GM21576 (cell line): Measurements from ENCODE around the gene TGFB1I1.
"Not testable (repeated sequence)": the region's sequence is repeated elsewhere in the genome, so short reads cannot be mapped to it uniquely, and the experiment has no call there.

Experiments
- ATAC-seq: cut with Tn5 transposase; IDR thresholded peaks from one replicate; pipeline ENCODE4 v1.9.1; 2021; ENCODE audit warnings: mild to moderate bottlenecking, moderate library complexity; ENCODE audit not compliant: unreplicated experiment

TGFB1I1 gene

GRCh38 chr16:31471875-31472708 is at the start of gene TGFB1I1:
TSS of gene TGFB1I1 (plus strand) at chr16:31472152. CDS start at chr16:31472189, 37 bp downstream.
- no peak for ATAC-seq

- ATAC-seq: no peak
These were observed 48.7 kb upstream of the TGFB1I1 start for GRCh38 chr16:31423241-31423640.

- no peak for ATAC-seq
These were observed 48.2 kb upstream of the TGFB1I1 start for GRCh38 chr16:31423801-31424200.

- no peak for ATAC-seq
These were observed 44.3 kb upstream of the TGFB1I1 start for GRCh38 chr16:31427441-31428278.

GRCh38 chr16:31428279-31428597 is 43.7 kb upstream of the TGFB1I1 start, which contains the start of gene COX6A2:
TSS of gene COX6A2 (minus strand) at chr16:31428360. CDS start at chr16:31428325, 35 bp downstream.
- no peak for ATAC-seq

GRCh38 chr16:31428638-31429247 is 43.2 kb upstream of the TGFB1I1 start:
- ATAC-seq: no peak

- ATAC-seq: no peak
These were observed 42.6 kb upstream of the TGFB1I1 start for GRCh38 chr16:31429314-31429713.

GRCh38 chr16:31429796-31430195 is 42.2 kb upstream of the TGFB1I1 start:
- ATAC-seq: no peak

GRCh38 chr16:31430380-31431052 is 41.4 kb upstream of the TGFB1I1 start:
- ATAC-seq: no peak

- ATAC-seq: no peak
These were observed 36.4 kb upstream of the TGFB1I1 start for GRCh38 chr16:31435341-31436220.

- no peak for ATAC-seq
These were observed 35.5 kb upstream of the TGFB1I1 start for GRCh38 chr16:31436221-31437045.

GRCh38 chr16:31438414-31438813 is 33.5 kb upstream of the TGFB1I1 start:
- ATAC-seq: no peak

GRCh38 chr16:31439023-31439422 is 32.9 kb upstream of the TGFB1I1 start:
- not testable (repeated sequence) for ATAC-seq

- ATAC-seq: no peak
These were observed 32.4 kb upstream of the TGFB1I1 start for GRCh38 chr16:31439519-31439918.

- no peak for ATAC-seq
These were observed 31.3 kb upstream of the TGFB1I1 start for GRCh38 chr16:31440516-31441184.

GRCh38 chr16:31441956-31442355 is 30.0 kb upstream of the TGFB1I1 start:
- no peak for ATAC-seq

- not testable (repeated sequence) for ATAC-seq
These were observed 26.0 kb upstream of the TGFB1I1 start for GRCh38 chr16:31445931-31446330.

- ATAC-seq: no peak
These were observed 20.8 kb upstream of the TGFB1I1 start for GRCh38 chr16:31451201-31451600.
